SIG-M5 (cell line): ENCODE measurements around the gene NINL.

ENCODE experiments used
- DNase-seq: peaks from one replicate; lab custom pipeline; 2025; lab: John Stamatoyannopoulos, UW

The NINL gene

DNA sequence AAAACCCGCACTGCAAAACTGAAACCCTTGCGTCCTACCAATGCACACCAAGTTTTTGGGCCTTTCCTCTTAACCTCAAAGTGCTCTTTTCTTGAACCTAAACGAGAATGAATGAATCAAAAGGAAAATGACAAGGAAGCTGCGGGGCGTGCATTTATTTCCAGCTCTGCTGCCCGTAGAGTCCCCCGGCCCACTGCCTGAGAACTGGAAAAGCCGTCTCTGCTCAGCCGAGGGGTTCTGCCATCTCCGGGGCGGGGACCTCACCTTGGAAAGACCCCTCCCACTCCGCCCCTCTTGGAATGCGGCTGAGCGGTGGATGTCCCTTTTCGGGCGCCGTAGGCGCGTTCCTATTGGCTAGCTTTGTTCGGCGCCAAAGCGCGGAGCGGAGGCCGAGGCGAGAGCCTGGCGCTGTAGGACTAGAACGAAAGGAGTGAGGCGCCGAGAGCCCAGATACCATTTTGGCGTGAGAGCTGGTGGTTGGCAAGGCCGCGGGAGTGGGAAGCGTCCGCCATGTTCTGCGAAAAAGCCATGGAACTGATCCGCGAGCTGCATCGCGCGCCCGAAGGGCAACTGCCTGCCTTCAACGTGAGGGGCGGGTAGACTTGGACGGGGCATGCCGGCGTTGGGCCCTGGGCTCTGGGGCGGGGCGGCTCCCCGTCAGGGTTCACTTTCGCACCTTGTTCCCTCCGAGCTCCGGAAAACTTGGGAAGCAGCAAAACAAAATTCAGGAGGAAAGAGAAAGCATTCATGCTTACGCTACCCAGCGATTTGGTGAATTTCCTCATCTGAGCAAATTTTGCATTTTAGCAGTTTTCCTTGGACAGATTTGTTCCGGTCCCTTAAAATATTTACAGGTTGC, 177.8 kb downstream of the NINL start, which contains the start of gene GINS1:
TSS of gene GINS1 (plus strand) at position 363 of the 859 bp plus-strand sequence. CDS start at position 511, 148 bp downstream.
- no peak for DNase-seq
